Measurements from ENCODE around the gene IGFBP2. TPM values are rescaled to one million over a fixed set of nuclear protein-coding genes. Genes with fewer than 3 reads are reported as not detected.

IGFBP2 gene
- total RNA-seq, 2 donors from 2014 or later = 0.81 TPM; not detected in 1

- DNase-seq (ENCODE audit: low spot score) = no peak
- H3K27me3 Mint-ChIP-seq = peaks cover 29 to 34% of the 10 kb centered on the region in 2 donors
Measured at GRCh38 chr2:216678813-216679657, 45.8 kb downstream of the IGFBP2 start.

GRCh38 chr2:216679658-216680024 is 46.4 kb downstream of the IGFBP2 start:
- Mint-ChIP-seq H3K4me3 (no peak overlapping the region), H3K4me1 (ENCODE audit: low read depth in 2 of 2) (peaks cover 0 to 3% of the 10 kb centered on the region in 2 donors), H3K27me3 (peaks cover 34 to 35% of the 10 kb centered on the region in 2 donors), H3K9me3 (no peaks in the 10 kb centered on the region), H3K27ac (no peak overlapping the region), H3K36me3 (no peaks in the 10 kb centered on the region)
- DNase-seq (ENCODE audit: low spot score) = no peak
- no peak for ATAC-seq

More at GRCh38 chr2:216678813-216679657, 45.8 kb downstream of the IGFBP2 start:
- H3K27ac Mint-ChIP-seq = no peak overlapping the region
- no peaks in the 10 kb centered on the region for H3K9me3 Mint-ChIP-seq
- H3K36me3 Mint-ChIP-seq = no peaks in the 10 kb centered on the region
- peaks cover 0 to 3% of the 10 kb centered on the region in 2 donors for H3K4me1 Mint-ChIP-seq (ENCODE audit: low read depth in 2 of 2)
- no peak for ATAC-seq
- H3K4me3 Mint-ChIP-seq = no peak overlapping the region

GRCh38 chr2:216680951-216681629 is 47.9 kb downstream of the IGFBP2 start:
- DNase-seq (ENCODE audit: low spot score) = no peak
- no peak for ATAC-seq

GRCh38 chr2:216681683-216682082 is 48.5 kb downstream of the IGFBP2 start:
- no peak overlapping the region for H3K4me3 Mint-ChIP-seq

More at GRCh38 chr2:216680951-216681629, 47.9 kb downstream of the IGFBP2 start:
- H3K9me3 Mint-ChIP-seq = no peaks in the 10 kb centered on the region
- H3K4me1 Mint-ChIP-seq (ENCODE audit: low read depth in 2 of 2) = peaks cover 0 to 3% of the 10 kb centered on the region in 2 donors
- H3K36me3 Mint-ChIP-seq = no peaks in the 10 kb centered on the region
- peaks cover 28 to 39% of the 10 kb centered on the region in 2 donors for H3K27me3 Mint-ChIP-seq
- H3K27ac Mint-ChIP-seq = no peak overlapping the region
- H3K4me3 Mint-ChIP-seq = no peak overlapping the region

GRCh38 chr2:216683846-216684245 is 50.6 kb downstream of the IGFBP2 start:
- H3K27ac Mint-ChIP-seq = no peak overlapping the region
- peak; percentile 45 to 65 for ATAC-seq
- H3K4me3 Mint-ChIP-seq = no peak overlapping the region
- no peak for DNase-seq (ENCODE audit: low spot score)
- peaks cover 27 to 41% of the 10 kb centered on the region in 2 donors for H3K27me3 Mint-ChIP-seq
- H3K9me3 Mint-ChIP-seq = no peaks in the 10 kb centered on the region
- peaks cover 0 to 3% of the 10 kb centered on the region in 2 donors for H3K4me1 Mint-ChIP-seq (ENCODE audit: low read depth in 2 of 2)
- no peaks in the 10 kb centered on the region for H3K36me3 Mint-ChIP-seq

More at GRCh38 chr2:216681683-216682082, 48.5 kb downstream of the IGFBP2 start:
- no peak for ATAC-seq
- Mint-ChIP-seq H3K9me3 (no peaks in the 10 kb centered on the region), H3K4me1 (ENCODE audit: low read depth in 2 of 2) (peaks cover 0 to 3% of the 10 kb centered on the region in 2 donors), H3K27me3 (peaks cover 24 to 34% of the 10 kb centered on the region in 2 donors), H3K36me3 (no peaks in the 10 kb centered on the region), H3K27ac (peak overlapping the region in 1 of 2 donors; percentile 12)
- no peak for DNase-seq (ENCODE audit: low spot score)

- DNase-seq (ENCODE audit: low spot score) = no peak
Measured at GRCh38 chr2:216685327-216685875, 52.2 kb downstream of the IGFBP2 start.

GRCh38 chr2:216687111-216687510 is 53.9 kb downstream of the IGFBP2 start:
- Mint-ChIP-seq H3K4me3 (no peak overlapping the region), H3K27me3 (peaks cover 41 to 66% of the 10 kb centered on the region in 2 donors), H3K27ac (no peak overlapping the region), H3K9me3 (no peaks in the 10 kb centered on the region), H3K36me3 (no peaks in the 10 kb centered on the region), H3K4me1 (ENCODE audit: low read depth in 2 of 2) (peaks cover 9 to 12% of the 10 kb centered on the region in 2 donors)
- no peak for DNase-seq (ENCODE audit: low spot score)
- no peak for ATAC-seq

More at GRCh38 chr2:216685327-216685875, 52.2 kb downstream of the IGFBP2 start:
- Mint-ChIP-seq H3K9me3 (no peaks in the 10 kb centered on the region), H3K27me3 (peaks cover 39 to 57% of the 10 kb centered on the region in 2 donors), H3K27ac (no peak overlapping the region), H3K4me3 (no peak overlapping the region), H3K4me1 (ENCODE audit: low read depth in 2 of 2) (peaks cover 0 to 3% of the 10 kb centered on the region in 2 donors), H3K36me3 (no peaks in the 10 kb centered on the region)
- ATAC-seq = no peak

- DNase-seq (ENCODE audit: low spot score) (no peak), ATAC-seq (no peak)
- Mint-ChIP-seq H3K27ac (no peak overlapping the region), H3K36me3 (no peaks in the 10 kb centered on the region), H3K27me3 (peaks cover 38 to 68% of the 10 kb centered on the region in 2 donors), H3K4me3 (no peak overlapping the region), H3K9me3 (no peaks in the 10 kb centered on the region), H3K4me1 (ENCODE audit: low read depth in 2 of 2) (peaks cover 12 to 15% of the 10 kb centered on the region in 2 donors)
Measured at GRCh38 chr2:216687646-216688045, 54.4 kb downstream of the IGFBP2 start.

- ATAC-seq (no peak), DNase-seq (ENCODE audit: low spot score) (no peak)
- Mint-ChIP-seq H3K27ac (no peak overlapping the region), H3K9me3 (no peaks in the 10 kb centered on the region), H3K27me3 (peaks cover 36 to 70% of the 10 kb centered on the region in 2 donors), H3K4me1 (ENCODE audit: low read depth in 2 of 2) (peaks cover 20 to 21% of the 10 kb centered on the region in 2 donors), H3K4me3 (no peak overlapping the region), H3K36me3 (no peaks in the 10 kb centered on the region)
Measured at GRCh38 chr2:216688731-216689340, 55.6 kb downstream of the IGFBP2 start.

GRCh38 chr2:216689397-216689796 is 56.2 kb downstream of the IGFBP2 start:
- Mint-ChIP-seq H3K36me3 (no peaks in the 10 kb centered on the region), H3K4me1 (ENCODE audit: low read depth in 2 of 2) (peaks cover 24 to 25% of the 10 kb centered on the region in 2 donors), H3K27me3 (peaks cover 36 to 68% of the 10 kb centered on the region in 2 donors), H3K4me3 (no peak overlapping the region), H3K9me3 (no peaks in the 10 kb centered on the region), H3K27ac (no peak overlapping the region)
- no peak for ATAC-seq
- no peak for DNase-seq (ENCODE audit: low spot score)

- Mint-ChIP-seq H3K4me3 (no peak overlapping the region), H3K27me3 (peaks cover 41 to 68% of the 10 kb centered on the region in 2 donors), H3K27ac (no peak overlapping the region), H3K4me1 (ENCODE audit: low read depth in 2 of 2) (peaks cover 24 to 27% of the 10 kb centered on the region in 2 donors), H3K36me3 (no peaks in the 10 kb centered on the region), H3K9me3 (no peaks in the 10 kb centered on the region)
- DNase-seq (ENCODE audit: low spot score) = no peak
- ATAC-seq = no peak
Measured at GRCh38 chr2:216690456-216690852, 57.2 kb downstream of the IGFBP2 start.

GRCh38 chr2:216690853-216691741 is 57.9 kb downstream of the IGFBP2 start:
- no peak for ATAC-seq
- no peak overlapping the region for H3K27ac Mint-ChIP-seq

More at GRCh38 chr2:216690853-216691741, 57.9 kb downstream of the IGFBP2 start:
- Mint-ChIP-seq H3K36me3 (no peaks in the 10 kb centered on the region), H3K4me3 (peak overlapping the region; percentile 66), H3K9me3 (no peaks in the 10 kb centered on the region), H3K27me3 (peaks cover 48 to 69% of the 10 kb centered on the region in 2 donors), H3K4me1 (ENCODE audit: low read depth in 2 of 2) (peaks cover 24 to 30% of the 10 kb centered on the region in 2 donors)
- peak; percentile 31 for DNase-seq (ENCODE audit: low spot score)
